Stimulated activated naive CD8-positive, alpha-beta T cell treated with anti-CD3 and anti-CD28 coated beads, Interleukin-15, amount 100 ng/mL, for 72 hours (primary cell): ENCODE data around the gene ITGA11.

Experiments used
- ATAC-seq: fragments of 150-1000 bp; cut with Tn5 transposase; 2 replicates; pipeline ENCODE4 v1.10.0; 2021; ENCODE audit warnings: mild to moderate bottlenecking, moderate library complexity
- DNase-seq, 2 donors: peaks; one replicate each; pipeline ENCODE4 v3.0.0; 2021 to 2022
- H3K27ac Mint-ChIP-seq, 2 donors: one replicate each; pipeline ENCODE4 v1.8.0; 2022; ENCODE audit warnings: mild to moderate bottlenecking in 2 of 2, mixed read lengths in 2 of 2, moderate library complexity in 2 of 2
- H3K27me3 Mint-ChIP-seq: one replicate; pipeline ENCODE4 v1.8.0; 2022; ENCODE audit warnings: mixed read lengths
- H3K4me1 Mint-ChIP-seq: one replicate; pipeline ENCODE4 v1.8.0; 2022; ENCODE audit warnings: mild to moderate bottlenecking, mixed read lengths
- H3K4me3 Mint-ChIP-seq, 2 donors: one replicate each; pipeline ENCODE4 v1.8.0; 2022; ENCODE audit warnings: mild to moderate bottlenecking in 2 of 2, mixed read lengths in 2 of 2, moderate library complexity in 1 of 2
- H3K9me3 Mint-ChIP-seq, 2 donors: one replicate each; pipeline ENCODE4 v1.8.0; 2022; ENCODE audit warnings: mixed read lengths in 2 of 2

The ITGA11 gene

DNA sequence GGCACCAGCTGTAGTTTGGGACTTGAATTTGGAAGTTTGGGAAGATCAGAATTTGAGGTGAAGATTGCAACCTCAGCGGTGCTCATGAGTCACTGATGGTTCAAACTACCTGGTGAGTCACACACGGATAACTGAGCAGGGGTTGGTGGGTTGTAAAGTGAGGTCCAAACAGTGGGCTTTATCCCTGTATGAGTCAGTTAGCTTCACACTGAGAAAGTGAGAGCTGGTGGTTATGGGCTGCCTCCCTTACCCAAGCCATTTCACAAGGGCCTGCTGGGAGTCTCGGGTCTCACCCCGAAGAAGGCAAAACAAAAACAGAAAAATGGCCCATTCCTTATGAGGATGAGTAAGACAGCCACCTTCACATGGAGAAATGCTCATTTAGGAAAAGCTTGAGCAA, 77.0 kb downstream of the ITGA11 start:
- Mint-ChIP-seq H3K4me3 (no peak overlapping the region), H3K9me3 (peaks cover 10 to 12% of the 10 kb centered on the region in 2 donors), H3K27ac (no peak overlapping the region), H3K4me1 (peaks cover 40% of the 10 kb centered on the region), H3K27me3 (no peaks in the 10 kb centered on the region)
- DNase-seq (peak in 1 of 2 donors; percentile 16), ATAC-seq (peak; percentile 73)

GRCh38 chr15:68354268-68354667, 77.7 kb downstream of the ITGA11 start:
- H3K4me1 Mint-ChIP-seq = peaks cover 40% of the 10 kb centered on the region
- DNase-seq = no peak
- H3K4me3 Mint-ChIP-seq = no peak overlapping the region
- H3K27ac Mint-ChIP-seq = peak overlapping the region in 1 of 2 donors; percentile 21
- no peak for ATAC-seq
- H3K27me3 Mint-ChIP-seq = no peaks in the 10 kb centered on the region
- peaks cover 10 to 12% of the 10 kb centered on the region in 2 donors for H3K9me3 Mint-ChIP-seq

GRCh38 chr15:68353421-68354135, 78.4 kb downstream of the ITGA11 start:
- Mint-ChIP-seq H3K27ac (peak overlapping the region; percentile 24 to 45), H3K4me1 (peaks cover 40% of the 10 kb centered on the region), H3K27me3 (no peaks in the 10 kb centered on the region), H3K9me3 (peaks cover 10 to 12% of the 10 kb centered on the region in 2 donors), H3K4me3 (no peak overlapping the region)
- ATAC-seq (no peak), DNase-seq (no peak)

DNA sequence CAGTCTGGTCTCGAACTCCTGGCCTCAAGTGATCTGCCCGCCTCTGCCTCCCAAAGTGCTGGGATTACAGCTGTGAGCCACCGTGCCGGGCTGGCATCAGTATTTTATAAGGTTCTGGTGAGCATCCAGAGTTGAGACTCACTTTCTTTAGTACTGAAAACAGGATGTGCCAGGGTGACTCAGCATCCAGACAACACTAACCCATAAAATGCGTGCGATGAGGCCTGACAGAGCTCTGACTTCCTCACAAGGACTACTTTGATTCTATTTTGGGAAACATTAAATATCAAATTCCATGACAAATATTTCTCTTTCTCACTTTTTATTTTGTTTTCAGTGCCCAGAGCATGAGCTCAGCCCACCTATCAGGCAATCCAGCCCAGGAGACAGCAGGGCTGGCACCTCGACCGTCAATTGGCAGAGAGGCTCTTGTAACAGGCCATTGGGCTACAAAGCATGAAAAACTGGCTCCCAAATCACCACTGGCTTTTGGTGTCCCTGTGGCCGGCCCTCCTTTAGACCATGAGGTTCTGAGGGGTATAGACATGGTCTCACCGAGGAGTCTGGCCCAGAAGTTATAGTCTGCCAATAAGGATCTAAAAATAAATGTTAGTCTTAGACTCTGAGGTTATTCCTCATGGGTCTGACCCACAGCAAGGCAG, 79.4 kb downstream of the ITGA11 start:
- DNase-seq = peak; percentile 24 to 37
- peak; percentile 83 for ATAC-seq
- Mint-ChIP-seq H3K27me3 (no peaks in the 10 kb centered on the region), H3K9me3 (peaks cover 5 to 12% of the 10 kb centered on the region in 2 donors), H3K4me3 (peak overlapping the region; percentile 12 to 37), H3K27ac (peak overlapping the region; percentile 76 to 93), H3K4me1 (peaks cover 40% of the 10 kb centered on the region)

DNA sequence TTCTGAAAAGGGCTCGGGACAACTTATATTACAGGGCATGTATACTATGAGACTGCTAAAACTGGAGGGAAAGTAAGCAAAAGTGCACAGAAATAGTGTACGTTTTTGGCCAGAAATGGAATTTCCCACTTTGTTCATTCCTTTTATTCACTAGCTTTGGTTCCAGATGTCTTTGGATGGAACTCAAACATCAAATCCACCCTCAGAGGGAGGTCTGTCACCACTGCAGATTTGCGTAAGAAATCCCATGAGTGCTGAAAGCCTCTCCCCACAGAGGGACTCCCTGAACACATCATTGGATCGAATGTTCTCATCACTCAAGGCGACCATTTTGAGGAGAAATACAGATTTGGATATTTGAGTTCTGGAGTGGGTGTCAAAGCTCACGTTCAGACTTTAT, 82.8 kb downstream of the ITGA11 start:
- H3K9me3 Mint-ChIP-seq = no peaks in the 10 kb centered on the region
- H3K27ac Mint-ChIP-seq = no peak overlapping the region
- DNase-seq (no peak), ATAC-seq (no peak)
- H3K4me3 Mint-ChIP-seq = no peak overlapping the region
- peaks cover 26% of the 10 kb centered on the region for H3K4me1 Mint-ChIP-seq
- H3K27me3 Mint-ChIP-seq = no peaks in the 10 kb centered on the region

- Mint-ChIP-seq H3K4me3 (no peak overlapping the region), H3K9me3 (no peaks in the 10 kb centered on the region), H3K27me3 (no peaks in the 10 kb centered on the region), H3K27ac (no peak overlapping the region), H3K4me1 (peaks cover 21% of the 10 kb centered on the region)
- ATAC-seq = no peak
- DNase-seq = no peak
Measured at GRCh38 chr15:68348606-68349005, 83.4 kb downstream of the ITGA11 start.

GRCh38 chr15:68348081-68348480, 83.9 kb downstream of the ITGA11 start:
- peaks cover 16% of the 10 kb centered on the region for H3K4me1 Mint-ChIP-seq
- H3K27me3 Mint-ChIP-seq = no peaks in the 10 kb centered on the region
- no peak for ATAC-seq
- no peaks in the 10 kb centered on the region for H3K9me3 Mint-ChIP-seq
- no peak overlapping the region for H3K27ac Mint-ChIP-seq
- H3K4me3 Mint-ChIP-seq = no peak overlapping the region
- no peak for DNase-seq

DNA sequence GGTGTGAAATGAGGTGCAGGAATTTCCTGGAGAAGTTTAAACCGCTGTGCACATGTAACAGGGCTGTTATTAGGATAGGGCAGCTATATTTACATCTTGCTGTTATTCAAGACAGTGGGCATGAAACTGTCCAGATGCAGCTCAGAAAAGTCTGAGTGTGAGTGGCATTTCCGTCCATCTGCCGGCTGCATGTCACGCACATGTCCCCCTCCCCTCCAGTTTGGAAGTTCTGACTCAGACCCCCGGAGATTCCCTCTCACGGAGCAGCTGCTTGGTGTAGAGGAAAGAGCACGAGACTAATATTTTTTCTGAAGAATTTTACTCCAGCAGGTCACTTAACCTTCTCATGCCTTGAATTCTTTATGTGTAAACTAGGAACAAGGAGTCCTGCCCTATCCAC, 84.6 kb downstream of the ITGA11 start:
- peaks cover 10% of the 10 kb centered on the region for H3K4me1 Mint-ChIP-seq
- H3K4me3 Mint-ChIP-seq = no peak overlapping the region
- no peak for ATAC-seq
- no peaks in the 10 kb centered on the region for H3K9me3 Mint-ChIP-seq
- no peak overlapping the region for H3K27ac Mint-ChIP-seq
- H3K27me3 Mint-ChIP-seq = no peaks in the 10 kb centered on the region
- no peak for DNase-seq

DNA sequence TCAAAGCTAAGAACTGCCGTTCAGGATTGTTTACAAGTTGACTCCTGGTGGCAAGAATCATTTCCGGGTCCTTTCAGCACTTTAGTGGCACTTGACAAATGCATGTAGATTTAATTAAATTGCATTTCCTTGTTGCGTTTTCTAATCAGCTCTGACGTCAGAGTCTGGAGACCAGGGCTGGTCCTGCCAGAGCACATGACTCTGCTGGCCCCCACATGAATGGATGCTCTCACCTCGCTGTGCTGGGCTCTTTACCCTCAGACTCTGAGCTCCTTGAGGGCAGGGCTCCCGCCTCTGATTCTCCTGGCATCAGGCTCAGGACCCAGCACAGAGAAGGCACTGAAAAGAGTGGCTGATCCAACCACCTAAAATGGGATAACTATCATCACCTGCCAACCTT, 85.0 kb downstream of the ITGA11 start:
- H3K4me3 Mint-ChIP-seq = no peak overlapping the region
- DNase-seq = no peak

GRCh38 chr15:68345481-68345880, 86.5 kb downstream of the ITGA11 start:
- no peaks in the 10 kb centered on the region for H3K9me3 Mint-ChIP-seq
- no peak overlapping the region for H3K4me3 Mint-ChIP-seq
- no peak overlapping the region for H3K27ac Mint-ChIP-seq
- DNase-seq (no peak), ATAC-seq (no peak)
- no peaks in the 10 kb centered on the region for H3K27me3 Mint-ChIP-seq
- H3K4me1 Mint-ChIP-seq = no peaks in the 10 kb centered on the region

More for the DNA sequence above, 85.0 kb downstream of the ITGA11 start:
- Mint-ChIP-seq H3K27me3 (no peaks in the 10 kb centered on the region), H3K9me3 (no peaks in the 10 kb centered on the region), H3K27ac (no peak overlapping the region), H3K4me1 (peaks cover 5% of the 10 kb centered on the region)
- no peak for ATAC-seq

DNA sequence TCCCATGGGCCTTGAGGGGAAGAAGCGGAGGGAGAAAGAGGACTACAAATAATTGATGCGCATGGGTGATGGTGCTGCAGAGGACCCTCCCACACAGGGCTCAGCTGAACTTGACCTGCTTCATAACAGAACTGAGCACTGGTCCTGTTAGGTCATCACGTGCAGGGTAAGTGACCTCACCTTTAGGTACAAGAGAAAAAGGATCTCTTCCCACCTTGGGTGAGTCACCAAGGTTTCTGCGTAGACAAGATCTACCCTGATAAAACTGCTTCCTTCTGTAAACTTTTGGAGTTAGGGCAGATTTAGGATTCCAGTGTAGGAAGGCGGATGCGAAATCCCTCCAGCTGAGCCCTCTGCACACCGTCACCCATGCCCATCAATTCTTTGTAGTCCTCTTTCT, 87.4 kb downstream of the ITGA11 start:
- no peak overlapping the region for H3K4me3 Mint-ChIP-seq
- DNase-seq (no peak), ATAC-seq (no peak)
- H3K9me3 Mint-ChIP-seq = no peaks in the 10 kb centered on the region
- no peaks in the 10 kb centered on the region for H3K4me1 Mint-ChIP-seq
- H3K27me3 Mint-ChIP-seq = no peaks in the 10 kb centered on the region
- H3K27ac Mint-ChIP-seq = no peak overlapping the region

- DNase-seq (no peak), ATAC-seq (no peak)
- Mint-ChIP-seq H3K4me1 (no peaks in the 10 kb centered on the region), H3K27ac (peak overlapping the region in 1 of 2 donors; percentile 30), H3K27me3 (no peaks in the 10 kb centered on the region), H3K4me3 (no peak overlapping the region), H3K9me3 (no peaks in the 10 kb centered on the region)
Measured at GRCh38 chr15:68343579-68344225, 88.3 kb downstream of the ITGA11 start.

GRCh38 chr15:68341760-68342725, 89.9 kb downstream of the ITGA11 start:
- ATAC-seq (no peak), DNase-seq (no peak)
- Mint-ChIP-seq H3K27ac (no peak overlapping the region), H3K27me3 (no peaks in the 10 kb centered on the region), H3K4me1 (no peaks in the 10 kb centered on the region), H3K9me3 (no peaks in the 10 kb centered on the region), H3K4me3 (no peak overlapping the region)

GRCh38 chr15:68340726-68341671, 91.0 kb downstream of the ITGA11 start:
- ATAC-seq (no peak), DNase-seq (no peak)
- H3K27ac Mint-ChIP-seq = no peak overlapping the region
- no peaks in the 10 kb centered on the region for H3K9me3 Mint-ChIP-seq
- H3K4me1 Mint-ChIP-seq = no peaks in the 10 kb centered on the region
- no peaks in the 10 kb centered on the region for H3K27me3 Mint-ChIP-seq
- H3K4me3 Mint-ChIP-seq = no peak overlapping the region
